Kidney (tissue), 14 donors: ENCODE data around the gene AKR1B15. TPM values are rescaled to one million over a fixed set of nuclear protein-coding genes. Genes with fewer than 3 reads are reported as not detected.

Source experiments
- DNase-seq, 5 donors: peaks; one replicate each; pipeline ENCODE4 v3.0.0-alpha.2; 2013 to 2020
- FAIRE-seq: peaks from 2 replicates; lab custom pipeline; 2012; peaks lifted over from hg19 to GRCh38; lab: Jason Lieb, UNC
- H3K27ac ChIP-seq, 2 donors: one replicate each; pipeline ENCODE4 v1.7.0; 2013; ENCODE audit warnings: low read depth in 2 of 2, low read length in 2 of 2, inconsistent platforms in 1 of 2
- H3K27me3 ChIP-seq: one replicate; pipeline ENCODE4 v1.7.1; 2013; ENCODE audit warnings: low read length, inconsistent platforms; ENCODE audit not compliant: control insufficient read depth, insufficient read depth
- H3K36me3 ChIP-seq, 3 donors: one replicate each; pipeline versions ENCODE4 v1.7.0 to v1.7.1; 2013; ENCODE audit warnings: low read length in 3 of 3, control low read depth in 1 of 3, inconsistent platforms in 1 of 3; ENCODE audit not compliant: insufficient read depth in 3 of 3, control insufficient read depth in 2 of 3
- H3K4me1 ChIP-seq, 3 donors: one replicate each; pipeline versions ENCODE4 v1.7.0 to v1.7.1; 2013; ENCODE audit warnings: low read length in 3 of 3, inconsistent platforms in 1 of 3, low read depth in 1 of 3; ENCODE audit not compliant: control insufficient read depth in 2 of 3, insufficient read depth in 2 of 3
- H3K4me3 ChIP-seq, 3 donors: one replicate each; pipeline versions ENCODE4 v1.7.0 to v1.8.1; 2013; ENCODE audit warnings: low read length in 3 of 3, control low read depth in 1 of 3, inconsistent platforms in 1 of 3
- H3K9ac ChIP-seq, 3 donors: one replicate each; pipeline versions ENCODE4 v1.7.0 to v1.7.1; 2013; ENCODE audit warnings: low read length in 3 of 3, control low read depth in 1 of 3, inconsistent platforms in 1 of 3
- H3K9me3 ChIP-seq, 3 donors: one replicate each; pipeline versions ENCODE4 v1.7.0 to v1.7.1; 2013; ENCODE audit warnings: low read length in 3 of 3, control low read depth in 1 of 3, inconsistent platforms in 1 of 3; ENCODE audit not compliant: control insufficient read depth in 2 of 3, insufficient read depth in 1 of 3
- CTCF ChIP-seq: IDR thresholded peaks from 3 replicates; pipeline ENCODE4 v1.5.1; 2012; ENCODE audit warnings: mild to moderate bottlenecking, moderate library complexity, borderline replicate concordance; ENCODE audit not compliant: insufficient read depth; ENCODE audit errors: extremely low read depth
- intact Hi-C: fragments of 100-400 bp; cut with DNase I; formaldehyde crosslinking; loops from one replicate; pipeline ENCODE4 v1.11.1; 2022
- polyA plus RNA-seq: library from polyadenylated mRNA; stranded (reverse); fragments of 350-450 nt; fragmentation: Illumina TruSeq; extraction: RNeasy Lipid Tissue Mini Kit (QIAGEN cat#74804); gene quantifications from one replicate; pipeline ENCODE4 v1.2.3, GENCODE V29; 2014; ENCODE audit warnings: low read depth, low replicate concordance; ENCODE audit not compliant: insufficient read depth
- total RNA-seq: library from RNA; stranded (reverse); fragmentation: NEBNext Ultra II Directional; extraction: Animal tissue kit (Norgen Biotek cat#: 25700); gene quantifications from one replicate; pipeline ENCODE4 v1.2.1, GENCODE V29; 2021
- donor health status: control.
- donor health status: control.
- donor health status: control.
- donor health status: control.
- donor health status: control.
- donor health status: DM: yes; HTN: yes; CAD: no.
- donor health status: Normal renal cell carcinoma (clear cell type).

Gene AKR1B15
- total and polyA plus RNA-seq, 2 donors from 2014 or later, result not detected

DNA sequence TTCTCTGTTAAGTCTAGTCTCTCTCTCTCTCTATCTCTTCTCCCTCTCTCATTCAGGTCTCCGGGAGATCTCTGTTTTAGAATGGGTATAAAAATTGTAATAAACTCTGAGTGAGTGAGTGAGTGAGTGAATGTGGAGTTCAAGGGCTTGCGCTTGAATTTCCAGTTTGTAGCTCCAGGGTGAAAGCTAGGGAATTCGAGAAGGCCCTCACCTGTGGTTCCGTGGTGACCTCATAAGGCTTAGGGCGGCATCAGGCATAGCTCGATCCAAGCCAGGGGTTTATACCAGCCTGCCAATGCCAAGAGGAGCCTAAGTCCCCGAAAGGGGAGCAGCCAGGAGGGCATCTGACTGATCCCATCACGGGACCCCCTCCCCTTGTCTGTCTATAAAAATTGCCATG lies 456 bp downstream of the AKR1B15 start:
- peaks cover 0 to 2% (median 0%) of the 10 kb centered on the region in 3 donors for H3K4me1 ChIP-seq
- H3K9ac ChIP-seq, result no peak overlapping the region
- no peak for DNase-seq
- no peak for FAIRE-seq
- intact Hi-C loops, result no loop called here
- no peak overlapping the region for H3K4me3 ChIP-seq
- H3K27me3 ChIP-seq, result no peaks in the 10 kb centered on the region
- no peaks in the 10 kb centered on the region for H3K9me3 ChIP-seq
- no peak overlapping the region for H3K27ac ChIP-seq
- TF ChIP-seq CTCF, result no peak
- no peaks in the 10 kb centered on the region for H3K36me3 ChIP-seq

DNA sequence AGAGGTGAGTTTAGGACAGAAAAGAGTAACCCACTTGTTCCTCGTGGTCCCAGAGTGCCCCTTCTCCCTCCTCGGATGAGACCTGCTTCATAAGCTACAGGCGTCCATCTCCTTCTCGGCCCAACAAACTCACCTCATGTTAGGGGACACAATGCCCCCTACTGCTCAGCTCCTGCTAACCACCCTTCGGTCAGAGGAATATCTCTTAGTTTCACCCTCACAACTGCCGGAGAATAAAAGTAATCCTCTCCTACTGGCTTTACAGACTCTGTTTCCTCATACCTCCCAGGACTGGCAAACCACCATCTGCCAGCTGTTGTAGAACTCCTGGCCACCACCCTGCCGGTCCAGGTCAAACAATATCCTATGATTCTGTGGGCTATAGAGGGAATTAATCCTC lies 3.2 kb downstream of the AKR1B15 start:
- FAIRE-seq (no peak), DNase-seq (peak in 1 of 5 donors; percentile 25)
- H3K9ac ChIP-seq, result no peak overlapping the region
- no peaks in the 10 kb centered on the region for H3K4me1 ChIP-seq
- H3K27ac ChIP-seq, result no peak overlapping the region
- TF ChIP-seq CTCF, result no peak
- no peaks in the 10 kb centered on the region for H3K36me3 ChIP-seq
- intact Hi-C loops, result no loop called here
- no peak overlapping the region for H3K4me3 ChIP-seq
- H3K9me3 ChIP-seq, result no peaks in the 10 kb centered on the region
- no peaks in the 10 kb centered on the region for H3K27me3 ChIP-seq

- peak in 2 of 5 donors; percentile 43 to 44 for DNase-seq
- FAIRE-seq, result no peak
- H3K9me3 ChIP-seq, result no peaks in the 10 kb centered on the region
- H3K36me3 ChIP-seq, result no peaks in the 10 kb centered on the region
- no peak overlapping the region for H3K4me3 ChIP-seq
- H3K9ac ChIP-seq, result no peak overlapping the region
- no peak overlapping the region for H3K27ac ChIP-seq
- TF ChIP-seq CTCF, result peak; percentile 8
- no peaks in the 10 kb centered on the region for H3K4me1 ChIP-seq
- H3K27me3 ChIP-seq, result no peaks in the 10 kb centered on the region
- intact Hi-C loops, result no loop called here
These were observed 5.1 kb downstream of the AKR1B15 start for GRCh38 chr7:134553976-134554375.

GRCh38 chr7:134554417-134554966 lies 5.6 kb downstream of the AKR1B15 start:
- intact Hi-C loops, result no loop called here
- no peak for DNase-seq
- H3K4me1 ChIP-seq, result no peaks in the 10 kb centered on the region
- no peak overlapping the region for H3K9ac ChIP-seq
- no peak for TF ChIP-seq CTCF
- FAIRE-seq, result no peak
- H3K9me3 ChIP-seq, result no peaks in the 10 kb centered on the region
- no peaks in the 10 kb centered on the region for H3K36me3 ChIP-seq
- H3K27ac ChIP-seq, result no peak overlapping the region
- H3K4me3 ChIP-seq, result no peak overlapping the region
- H3K27me3 ChIP-seq, result no peaks in the 10 kb centered on the region
